IPS-18c (cell line): ENCODE measurements around the gene EGFL8.

ENCODE experiments used
- H3K4me3 ChIP-seq: 2 replicates; pipeline ENCODE4 v1.7.0; 2013; ENCODE audit warnings: low read depth, mild to moderate bottlenecking, low read length, moderate library complexity; ENCODE audit not compliant: insufficient read depth
- H3K9me3 ChIP-seq: one replicate; pipeline ENCODE4 v1.6.1; 2013; ENCODE audit warnings: mild to moderate bottlenecking, low read length, moderate library complexity; ENCODE audit not compliant: control insufficient read depth, insufficient read depth

EGFL8 gene

GRCh38 chr6:32154514-32155161 is 9.8 kb upstream of the EGFL8 start:
- no peaks in the 10 kb centered on the region for H3K9me3 ChIP-seq

GRCh38 chr6:32156891-32157290 is 7.5 kb upstream of the EGFL8 start:
- H3K4me3 ChIP-seq = no peak overlapping the region

More at GRCh38 chr6:32154514-32155161, 9.8 kb upstream of the EGFL8 start:
- H3K4me3 ChIP-seq = peak overlapping the region; percentile 67

GRCh38 chr6:32158052-32158451 is 6.3 kb upstream of the EGFL8 start:
- no peaks in the 10 kb centered on the region for H3K9me3 ChIP-seq
- H3K4me3 ChIP-seq = no peak overlapping the region

More at GRCh38 chr6:32156891-32157290, 7.5 kb upstream of the EGFL8 start:
- H3K9me3 ChIP-seq = no peaks in the 10 kb centered on the region

- no peak overlapping the region for H3K4me3 ChIP-seq
- no peaks in the 10 kb centered on the region for H3K9me3 ChIP-seq
Measured at GRCh38 chr6:32163559-32164258, 686 bp upstream of the EGFL8 start.

- Histone ChIP-seq H3K9me3 (no peaks in the 10 kb centered on the region), H3K4me3 (no peak overlapping the region)
Measured at GRCh38 chr6:32166411-32167061, 2.1 kb downstream of the EGFL8 start.

- Histone ChIP-seq H3K9me3 (no peaks in the 10 kb centered on the region), H3K4me3 (no peak overlapping the region)
Measured at GRCh38 chr6:32167154-32167760, 2.9 kb downstream of the EGFL8 start.

- Histone ChIP-seq H3K4me3 (no peak overlapping the region), H3K9me3 (no peaks in the 10 kb centered on the region)
Measured at GRCh38 chr6:32167761-32168262, 3.4 kb downstream of the EGFL8 start.

GRCh38 chr6:32168350-32168749 is 4.0 kb downstream of the EGFL8 start:
- Histone ChIP-seq H3K9me3 (no peaks in the 10 kb centered on the region), H3K4me3 (no peak overlapping the region)

GRCh38 chr6:32168807-32169591 is 4.6 kb downstream of the EGFL8 start:
- no peak overlapping the region for H3K4me3 ChIP-seq

GRCh38 chr6:32170294-32170693 is 5.9 kb downstream of the EGFL8 start:
- H3K9me3 ChIP-seq = no peaks in the 10 kb centered on the region
- H3K4me3 ChIP-seq = no peak overlapping the region

More at GRCh38 chr6:32168807-32169591, 4.6 kb downstream of the EGFL8 start:
- H3K9me3 ChIP-seq = no peaks in the 10 kb centered on the region

GRCh38 chr6:32171234-32171633 is 6.8 kb downstream of the EGFL8 start:
- Histone ChIP-seq H3K4me3 (no peak overlapping the region), H3K9me3 (no peaks in the 10 kb centered on the region)

- H3K4me3 ChIP-seq = 0 out of 2 replicates have a peak overlapping the region, but pooled peaks have one; percentile 10
Measured at GRCh38 chr6:32173051-32173727, 8.8 kb downstream of the EGFL8 start.

GRCh38 chr6:32174416-32174815 is 10.0 kb downstream of the EGFL8 start:
- no peaks in the 10 kb centered on the region for H3K9me3 ChIP-seq
- H3K4me3 ChIP-seq = no peak overlapping the region

More at GRCh38 chr6:32173051-32173727, 8.8 kb downstream of the EGFL8 start:
- H3K9me3 ChIP-seq = no peaks in the 10 kb centered on the region

- Histone ChIP-seq H3K9me3 (no peaks in the 10 kb centered on the region), H3K4me3 (peak overlapping the region; percentile 89)
Measured at GRCh38 chr6:32175322-32175710, 10.9 kb downstream of the EGFL8 start.

- Histone ChIP-seq H3K9me3 (no peaks in the 10 kb centered on the region), H3K4me3 (peak within 1 kb of the TSS; percentile 89)
Measured at GRCh38 chr6:32175711-32176475, 11.5 kb downstream of the EGFL8 start, which contains the start of gene AGPAT1. TSS of gene AGPAT1 (minus strand) at chr6:32176084. CDS start at chr6:32171496, 4,588 bp downstream.
